Thyroid gland (tissue), 4 donors: ENCODE results near the gene TMEM154. TPM values are rescaled to one million over a fixed set of nuclear protein-coding genes. Genes with fewer than 3 reads are reported as not detected.

Experiments used
- DNase-seq, 2 donors: peaks; one replicate each; pipeline ENCODE4 v3.0.0-alpha.2; 2019
- H3K27ac ChIP-seq, 3 donors: fragments of 200-600 bp; sonication (generic); 1 replicate in 2 of 3; 2 replicates in 1 of 3; pipeline ENCODE4 v1.5.1; 2016 to 2019; ENCODE audit warnings: mild to moderate bottlenecking in 1 of 3, moderate library complexity in 1 of 3
- H3K27me3 ChIP-seq: fragments of 200-600 bp; sonication (generic); one replicate; pipeline ENCODE4 v1.5.1; 2019
- H3K36me3 ChIP-seq, 2 donors: fragments of 200-600 bp; sonication (generic); one replicate each; pipeline ENCODE4 v1.5.1; 2016 to 2019
- H3K4me1 ChIP-seq, 2 donors: fragments of 200-600 bp; sonication (generic); one replicate each; pipeline ENCODE4 v1.5.1; 2017 to 2019
- H3K4me3 ChIP-seq, 3 donors: fragments of 200-600 bp; sonication (generic); replicated peaks in 1 of 3; 1 replicate in 2 of 3; 2 replicates in 1 of 3; pipeline ENCODE4 v1.5.1; 2016; ENCODE audit warnings: mild to moderate bottlenecking in 1 of 3
- H3K9me3 ChIP-seq: fragments of 200-600 bp; sonication (generic); one replicate; pipeline ENCODE4 v1.5.1; 2017
- POLR2A ChIP-seq, 2 donors: fragments of 450-650 bp; IDR thresholded peaks; one replicate each; pipeline ENCODE4 v1.6.1; 2017; ENCODE audit warnings: antibody characterized with exemption in 2 of 2, mild to moderate bottlenecking in 2 of 2, moderate library complexity in 1 of 2
- WGBS, 2 donors: methylation state at CpG; one replicate each; pipeline ENCODE4 v1.1.5; 2017; 5-methylcytosine and 5-hydroxymethylcytosine counted together
- intact Hi-C: fragments of 100-400 bp; cut with DNase I; formaldehyde crosslinking; loops from one replicate; pipeline ENCODE4 v1.15.1; 2023
- total RNA-seq, 4 donors: library from RNA; depleted of rRNA; stranded (reverse); fragments of >200 nt; gene quantifications; one replicate each; pipeline ENCODE4 v1.2.3, GENCODE V29; 2016
- TF ChIP-seq, protein P1 (sequence below), 6 experiments: fragments of 200-600 bp in 3 of 6; fragments of 450-650 bp in 3 of 6; sonication (generic) in 3 of 6; IDR thresholded peaks; one replicate each; pipeline ENCODE4 v1.5.1; 2016 to 2019; ENCODE audit warnings: antibody characterized with exemption in 6 of 6, mild to moderate bottlenecking in 2 of 6, inconsistent platforms in 1 of 6, moderate library complexity in 1 of 6

TMEM154 gene
- total RNA-seq, 4 donors from 2014 or later = 0.22 to 1.6 (median 0.42) TPM

DNA sequence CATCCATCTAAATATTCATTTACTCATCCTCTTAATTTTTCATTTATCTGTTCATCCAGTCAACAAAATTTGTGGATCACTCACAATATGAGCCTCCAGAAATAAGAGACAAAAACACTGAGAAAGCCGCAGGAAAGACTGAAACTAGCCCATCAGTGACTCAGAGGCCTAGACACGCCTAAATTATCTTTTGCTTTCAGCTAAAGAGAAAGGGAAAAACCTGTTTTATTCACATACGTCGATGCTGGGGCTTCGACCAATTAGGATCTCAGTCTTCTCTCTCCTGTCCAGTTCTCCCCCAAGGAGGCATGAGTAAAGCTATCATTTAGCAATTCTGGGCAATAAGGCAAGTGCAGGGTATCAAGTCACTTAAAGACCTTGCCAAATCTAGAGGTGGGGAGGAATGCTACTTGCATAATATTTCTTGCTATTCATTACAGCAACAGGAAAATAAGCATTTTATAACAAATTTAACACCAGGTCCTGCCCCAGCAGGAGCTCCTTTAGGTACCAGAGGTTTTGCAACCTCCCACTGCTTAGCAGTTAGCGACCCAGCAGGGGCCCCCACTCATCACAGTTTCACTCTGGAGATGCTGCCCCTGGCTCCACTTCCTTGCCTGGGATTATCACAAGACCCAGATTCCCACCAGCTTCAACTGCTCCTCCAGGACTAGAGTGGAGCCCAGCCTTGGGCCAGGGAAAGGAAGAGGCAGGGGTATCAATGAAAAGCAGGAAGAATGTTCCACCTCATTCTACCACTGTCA is 30.1 kb upstream of the TMEM154 start:
- DNase-seq = no peak
- Histone ChIP-seq H3K27me3 (no peaks in the 10 kb centered on the region), H3K4me3 (no peak overlapping the region), H3K36me3 (no peaks in the 10 kb centered on the region), H3K4me1 (peaks cover 5 to 10% of the 10 kb centered on the region in 2 donors), H3K9me3 (no peaks in the 10 kb centered on the region), H3K27ac (no peak overlapping the region)
- no peak for TF ChIP-seq POLR2A (IDR thresholded peaks at IDR 0.05)
- TF ChIP-seq, protein P1, sequence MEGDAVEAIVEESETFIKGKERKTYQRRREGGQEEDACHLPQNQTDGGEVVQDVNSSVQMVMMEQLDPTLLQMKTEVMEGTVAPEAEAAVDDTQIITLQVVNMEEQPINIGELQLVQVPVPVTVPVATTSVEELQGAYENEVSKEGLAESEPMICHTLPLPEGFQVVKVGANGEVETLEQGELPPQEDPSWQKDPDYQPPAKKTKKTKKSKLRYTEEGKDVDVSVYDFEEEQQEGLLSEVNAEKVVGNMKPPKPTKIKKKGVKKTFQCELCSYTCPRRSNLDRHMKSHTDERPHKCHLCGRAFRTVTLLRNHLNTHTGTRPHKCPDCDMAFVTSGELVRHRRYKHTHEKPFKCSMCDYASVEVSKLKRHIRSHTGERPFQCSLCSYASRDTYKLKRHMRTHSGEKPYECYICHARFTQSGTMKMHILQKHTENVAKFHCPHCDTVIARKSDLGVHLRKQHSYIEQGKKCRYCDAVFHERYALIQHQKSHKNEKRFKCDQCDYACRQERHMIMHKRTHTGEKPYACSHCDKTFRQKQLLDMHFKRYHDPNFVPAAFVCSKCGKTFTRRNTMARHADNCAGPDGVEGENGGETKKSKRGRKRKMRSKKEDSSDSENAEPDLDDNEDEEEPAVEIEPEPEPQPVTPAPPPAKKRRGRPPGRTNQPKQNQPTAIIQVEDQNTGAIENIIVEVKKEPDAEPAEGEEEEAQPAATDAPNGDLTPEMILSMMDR (IDR thresholded peaks at IDR 0.05) = no peak
- intact Hi-C loops = no loop called here
- 91% methylated on average over 6 of the region's 6 CpGs for WGBS, 2 donors

DNA sequence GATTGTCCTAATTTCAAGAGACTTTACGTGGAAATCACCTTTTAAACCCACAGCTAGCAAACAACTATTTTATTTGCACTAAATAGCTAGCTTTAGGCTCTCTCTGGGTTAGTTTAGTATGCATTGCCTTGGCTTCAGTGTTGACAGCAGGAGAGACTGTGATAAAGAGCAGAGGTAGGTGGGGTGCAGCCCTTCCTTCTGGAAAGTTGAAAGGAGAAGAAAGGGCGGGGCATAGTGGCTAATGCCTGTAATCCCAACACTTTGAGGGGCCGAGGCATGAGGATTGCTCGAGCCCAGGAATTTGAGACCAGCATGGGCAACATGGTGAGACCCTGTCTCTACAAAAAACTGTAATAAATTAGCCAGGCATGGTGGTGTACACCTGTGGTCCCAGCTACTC is 29.0 kb upstream of the TMEM154 start:
- Histone ChIP-seq H3K36me3 (no peaks in the 10 kb centered on the region), H3K9me3 (no peaks in the 10 kb centered on the region), H3K4me3 (no peak overlapping the region), H3K27me3 (no peaks in the 10 kb centered on the region), H3K27ac (peak overlapping the region in 1 of 3 donors; percentile 48), H3K4me1 (peaks cover 5 to 10% of the 10 kb centered on the region in 2 donors)
- TF ChIP-seq POLR2A (IDR thresholded peaks at IDR 0.05) = no peak
- TF ChIP-seq, protein P1 (IDR thresholded peaks at IDR 0.05) = no peak
- no peak for DNase-seq
- WGBS, 2 donors = 81 to 86% methylated on average over 4 of the region's 4 CpGs
- intact Hi-C loops = no loop called here

DNA sequence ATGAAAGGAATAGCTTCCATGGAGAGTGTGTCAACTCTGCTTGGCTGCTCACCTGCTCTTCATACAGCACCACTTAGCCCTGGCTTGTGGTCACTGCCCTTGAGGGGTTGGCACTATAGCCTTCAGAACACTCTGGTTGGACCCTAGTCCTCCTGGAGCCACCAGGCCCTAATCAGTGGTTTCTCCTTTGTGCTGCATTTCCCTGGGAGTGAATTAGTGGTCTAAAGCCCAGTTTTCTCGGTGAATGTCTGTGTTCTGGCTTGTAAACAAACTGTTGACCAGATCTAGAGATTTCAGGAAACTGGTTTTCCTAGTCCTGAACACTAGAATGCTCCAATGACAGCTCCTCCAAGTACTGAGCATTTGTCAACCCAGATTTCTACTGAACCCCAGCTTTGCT is 28.6 kb upstream of the TMEM154 start:
- Histone ChIP-seq H3K4me1 (peaks cover 5 to 10% of the 10 kb centered on the region in 2 donors), H3K36me3 (no peaks in the 10 kb centered on the region), H3K9me3 (no peaks in the 10 kb centered on the region), H3K27me3 (no peaks in the 10 kb centered on the region), H3K27ac (peak overlapping the region in 1 of 3 donors; percentile 48), H3K4me3 (no peak overlapping the region)
- intact Hi-C loops = no loop called here
- 9 to 50% methylated on average over 1 of the region's 1 CpG for WGBS, 2 donors
- peak; percentile 48 to 55 for DNase-seq
- TF ChIP-seq POLR2A (IDR thresholded peaks at IDR 0.05) = no peak
- TF ChIP-seq, protein P1 (IDR thresholded peaks at IDR 0.05) = no peak

DNA sequence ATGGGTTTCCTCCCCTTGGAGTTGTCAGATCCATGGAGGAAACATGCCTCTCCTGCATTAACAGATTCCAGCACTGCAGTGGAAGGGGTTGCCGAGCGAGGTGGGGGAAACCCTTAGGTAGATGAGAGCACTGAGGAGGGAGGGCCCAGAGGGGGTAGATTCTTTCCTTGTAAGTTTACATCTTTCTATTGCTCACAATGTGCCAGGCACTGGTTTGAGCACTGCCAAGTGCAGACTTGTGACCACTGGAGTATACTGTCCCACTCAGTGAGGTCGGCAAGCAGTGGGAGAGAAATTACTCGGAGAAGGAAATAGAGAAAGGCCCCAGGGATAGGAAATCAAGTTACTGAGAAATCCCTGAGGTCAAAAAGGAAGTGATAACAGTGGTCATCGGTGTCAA is 27.8 kb upstream of the TMEM154 start:
- Histone ChIP-seq H3K9me3 (no peaks in the 10 kb centered on the region), H3K27me3 (no peaks in the 10 kb centered on the region), H3K4me3 (no peak overlapping the region), H3K4me1 (peaks cover 5 to 10% of the 10 kb centered on the region in 2 donors), H3K36me3 (no peaks in the 10 kb centered on the region), H3K27ac (no peak overlapping the region)
- TF ChIP-seq, protein P1 (IDR thresholded peaks at IDR 0.05) = no peak
- no peak for TF ChIP-seq POLR2A (IDR thresholded peaks at IDR 0.05)
- WGBS, 2 donors = 67 to 69% methylated on average over 5 of the region's 5 CpGs
- no peak for DNase-seq
- intact Hi-C loops = no loop called here

DNA sequence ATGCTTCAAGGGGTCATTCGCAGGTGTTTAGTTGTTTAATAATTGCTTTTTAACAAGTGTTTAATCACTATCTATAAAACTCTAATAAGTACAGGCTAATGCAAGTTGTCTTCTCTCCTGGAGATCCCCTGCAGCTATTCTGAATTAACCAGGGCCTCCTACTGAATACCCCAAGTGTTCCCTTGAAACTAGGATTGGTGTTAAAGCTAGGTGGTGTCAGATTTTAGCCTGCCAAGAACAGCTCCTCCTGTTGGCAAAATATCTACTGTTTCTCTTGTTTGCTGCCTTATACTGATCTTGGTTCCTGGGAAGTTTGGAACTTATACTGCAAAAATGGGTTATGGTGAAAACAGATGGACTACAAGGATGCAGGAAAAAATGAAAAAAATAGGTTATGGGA is 26.1 kb upstream of the TMEM154 start:
- 73 to 86% methylated on average over 1 of the region's 1 CpG for WGBS, 2 donors
- intact Hi-C loops = no loop called here

More for the DNA sequence above, 26.1 kb upstream of the TMEM154 start:
- peaks cover 5 to 10% of the 10 kb centered on the region in 2 donors for H3K4me1 ChIP-seq
- H3K9me3 ChIP-seq = no peaks in the 10 kb centered on the region
- H3K4me3 ChIP-seq = no peak overlapping the region
- no peaks in the 10 kb centered on the region for H3K36me3 ChIP-seq
- no peak for DNase-seq
- TF ChIP-seq, protein P1 (IDR thresholded peaks at IDR 0.05) = no peak
- no peak for TF ChIP-seq POLR2A (IDR thresholded peaks at IDR 0.05)
- no peaks in the 10 kb centered on the region for H3K27me3 ChIP-seq
- no peak overlapping the region for H3K27ac ChIP-seq
